CMK (cell line): Measurements from ENCODE around the gene CREB5.
"Not testable (repeated sequence)": the region's sequence is repeated elsewhere in the genome, so short reads cannot be mapped to it uniquely, and the experiment has no call there.

Experiments
- DNase-seq: peaks from one replicate; pipeline ENCODE4 v3.0.0-alpha.2; 2010; ENCODE audit warnings: low read depth

CREB5 gene

GRCh38 chr7:28550580-28551186 lies 138.4 kb downstream of the CREB5 start:
- no peak for DNase-seq

- no peak for DNase-seq
These were observed 139.0 kb downstream of the CREB5 start for GRCh38 chr7:28551331-28551730.

GRCh38 chr7:28551766-28552165 lies 139.4 kb downstream of the CREB5 start:
- not testable (repeated sequence) for DNase-seq

GRCh38 chr7:28554802-28555471 lies 142.6 kb downstream of the CREB5 start:
- no peak for DNase-seq

- no peak for DNase-seq
These were observed 143.7 kb downstream of the CREB5 start for GRCh38 chr7:28556025-28556424.

GRCh38 chr7:28556671-28557070 lies 144.4 kb downstream of the CREB5 start:
- no peak for DNase-seq

- no peak for DNase-seq
These were observed 145.9 kb downstream of the CREB5 start for GRCh38 chr7:28558236-28558635.

GRCh38 chr7:28560767-28561166 lies 148.4 kb downstream of the CREB5 start:
- DNase-seq, result no peak

GRCh38 chr7:28564033-28564432 lies 151.7 kb downstream of the CREB5 start:
- DNase-seq, result no peak

GRCh38 chr7:28564755-28565374 lies 152.5 kb downstream of the CREB5 start:
- no peak for DNase-seq

GRCh38 chr7:28565980-28566379 lies 153.7 kb downstream of the CREB5 start:
- no peak for DNase-seq

GRCh38 chr7:28570113-28570969 lies 158.0 kb downstream of the CREB5 start:
- DNase-seq, result no peak

- DNase-seq, result no peak
These were observed 158.6 kb downstream of the CREB5 start for GRCh38 chr7:28570970-28571288.

- no peak for DNase-seq
These were observed 159.1 kb downstream of the CREB5 start for GRCh38 chr7:28571405-28571804.

- no peak for DNase-seq
These were observed 160.2 kb downstream of the CREB5 start for GRCh38 chr7:28572321-28573058.

- DNase-seq, result no peak
These were observed 160.8 kb downstream of the CREB5 start for GRCh38 chr7:28573059-28573553.

GRCh38 chr7:28573651-28574301 lies 161.5 kb downstream of the CREB5 start:
- no peak for DNase-seq

- no peak for DNase-seq
These were observed 162.9 kb downstream of the CREB5 start for GRCh38 chr7:28575241-28575643.

- DNase-seq, result no peak
These were observed 164.3 kb downstream of the CREB5 start for GRCh38 chr7:28576656-28577055.

GRCh38 chr7:28579571-28579970 lies 167.3 kb downstream of the CREB5 start:
- no peak for DNase-seq

GRCh38 chr7:28580665-28581064 lies 168.3 kb downstream of the CREB5 start:
- no peak for DNase-seq
